HG02884 (cell line): ENCODE results near the gene SOAT2.
"Not testable (repeated sequence)": the region's sequence is repeated elsewhere in the genome, so short reads cannot be mapped to it uniquely, and the experiment has no call there.

Source experiments
- ATAC-seq: cut with Tn5 transposase; IDR thresholded peaks from one replicate; pipeline ENCODE4 v1.9.1; 2021; ENCODE audit warnings: mild to moderate bottlenecking, moderate library complexity; ENCODE audit not compliant: unreplicated experiment

SOAT2 gene

DNA sequence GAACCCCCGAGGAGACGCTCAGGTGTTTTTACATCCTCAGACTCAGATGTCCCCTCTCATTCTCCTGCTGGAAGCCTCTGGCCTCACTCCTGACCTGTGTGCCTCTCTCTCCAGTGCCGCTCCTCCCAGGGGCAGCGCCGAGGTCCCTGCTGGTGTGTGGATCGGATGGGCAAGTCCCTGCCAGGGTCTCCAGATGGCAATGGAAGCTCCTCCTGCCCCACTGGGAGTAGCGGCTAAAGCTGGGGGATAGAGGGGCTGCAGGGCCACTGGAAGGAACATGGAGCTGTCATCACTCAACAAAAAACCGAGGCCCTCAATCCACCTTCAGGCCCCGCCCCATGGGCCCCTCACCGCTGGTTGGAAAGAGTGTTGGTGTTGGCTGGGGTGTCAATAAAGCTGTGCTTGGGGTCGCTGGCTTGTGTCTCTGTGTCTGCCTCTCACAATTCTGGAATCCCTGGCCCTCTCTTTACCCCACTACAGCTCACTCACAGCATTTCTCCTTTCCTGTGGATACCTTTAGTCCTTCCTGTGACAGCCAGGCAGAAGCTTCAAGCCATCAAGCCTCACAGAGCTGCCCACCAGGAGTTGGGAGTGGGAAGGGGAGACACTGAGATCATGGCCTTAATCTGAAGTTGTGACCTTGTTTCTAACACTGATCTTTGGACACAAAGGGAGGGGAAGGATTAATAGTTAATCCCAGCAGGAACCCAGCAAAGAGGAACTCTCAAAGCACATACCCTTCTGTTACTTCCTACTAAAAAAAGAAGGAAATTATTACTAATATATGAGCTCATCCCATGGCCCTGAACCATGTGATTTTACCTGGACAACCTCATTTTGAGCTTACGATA is 1.1 kb upstream of the SOAT2 start:
- no peak for ATAC-seq

GRCh38 chr12:53103860-53104305 is 597 bp downstream of the SOAT2 start:
- ATAC-seq = no peak

- ATAC-seq = no peak
Measured at GRCh38 chr12:53105256-53105655, 2.0 kb downstream of the SOAT2 start.

GRCh38 chr12:53105712-53106439 is 2.6 kb downstream of the SOAT2 start:
- ATAC-seq = no peak

GRCh38 chr12:53107122-53107521 is 3.8 kb downstream of the SOAT2 start:
- no peak for ATAC-seq

- not testable (repeated sequence) for ATAC-seq
Measured at GRCh38 chr12:53112431-53112830, 9.1 kb downstream of the SOAT2 start.

DNA sequence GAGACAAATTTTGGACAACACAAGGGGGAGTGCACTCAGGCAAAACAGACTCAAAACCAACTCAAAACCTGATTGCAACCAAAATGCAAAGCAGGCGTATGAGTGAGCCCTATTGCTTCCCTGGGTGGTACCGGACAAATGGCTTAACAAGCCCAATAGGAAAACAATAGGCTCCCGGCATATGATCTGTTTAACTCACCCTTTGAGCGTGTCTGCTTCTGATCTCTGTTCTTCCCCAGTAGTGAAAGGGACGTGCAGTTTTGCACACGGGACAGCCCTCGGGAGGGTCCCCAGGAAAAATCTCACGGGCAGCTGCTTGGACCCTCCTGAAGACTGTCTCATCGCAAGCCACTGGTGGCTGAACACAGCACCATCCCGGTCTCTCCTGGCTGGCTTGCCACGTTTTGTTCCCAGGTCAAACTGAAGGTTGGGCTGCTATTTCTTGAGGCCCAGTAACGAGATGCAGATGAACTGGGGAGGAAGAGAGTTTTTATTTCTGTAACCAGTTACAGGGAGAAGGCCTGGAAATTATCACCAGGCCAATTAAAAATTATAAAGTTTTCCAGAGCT is 9.9 kb downstream of the SOAT2 start:
- no peak for ATAC-seq

GRCh38 chr12:53113951-53114350 is 10.7 kb downstream of the SOAT2 start:
- no peak for ATAC-seq

DNA sequence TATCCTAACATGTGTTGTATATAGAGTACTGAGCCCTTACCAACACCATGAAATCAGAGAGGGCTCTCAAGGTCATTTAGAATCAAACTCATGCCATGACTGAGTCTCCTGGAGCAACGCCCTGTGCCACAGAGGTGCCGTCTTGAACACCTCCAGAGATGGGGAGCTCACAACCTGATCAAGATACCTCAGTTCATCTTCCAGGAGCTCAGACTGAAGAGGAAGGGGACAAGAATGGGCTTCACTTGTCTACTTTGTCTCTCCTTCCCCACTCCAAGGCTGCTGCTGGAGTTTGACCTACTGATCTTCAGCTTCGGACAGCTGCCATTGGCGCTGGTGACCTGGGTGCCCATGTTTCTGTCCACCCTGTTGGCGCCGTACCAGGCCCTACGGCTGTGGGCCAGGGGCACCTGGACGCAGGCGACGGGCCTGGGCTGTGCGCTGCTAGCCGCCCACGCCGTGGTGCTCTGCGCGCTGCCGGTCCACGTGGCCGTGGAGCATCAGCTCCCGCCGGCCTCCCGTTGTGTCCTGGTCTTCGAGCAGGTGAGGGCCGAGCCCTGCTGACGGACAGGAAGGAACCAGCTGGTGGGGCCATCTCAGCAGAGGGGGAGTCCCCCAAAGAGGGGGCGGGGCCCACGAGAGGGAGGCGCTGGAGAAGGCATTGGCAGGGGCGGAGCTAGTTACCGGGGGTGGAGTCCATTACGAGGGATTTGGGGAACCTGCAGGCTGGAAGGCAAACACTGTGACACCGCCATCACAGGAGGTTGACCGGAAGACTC is 12.0 kb downstream of the SOAT2 start:
- ATAC-seq = no peak

- ATAC-seq = no peak
Measured at GRCh38 chr12:53115891-53116648, 12.8 kb downstream of the SOAT2 start.

DNA sequence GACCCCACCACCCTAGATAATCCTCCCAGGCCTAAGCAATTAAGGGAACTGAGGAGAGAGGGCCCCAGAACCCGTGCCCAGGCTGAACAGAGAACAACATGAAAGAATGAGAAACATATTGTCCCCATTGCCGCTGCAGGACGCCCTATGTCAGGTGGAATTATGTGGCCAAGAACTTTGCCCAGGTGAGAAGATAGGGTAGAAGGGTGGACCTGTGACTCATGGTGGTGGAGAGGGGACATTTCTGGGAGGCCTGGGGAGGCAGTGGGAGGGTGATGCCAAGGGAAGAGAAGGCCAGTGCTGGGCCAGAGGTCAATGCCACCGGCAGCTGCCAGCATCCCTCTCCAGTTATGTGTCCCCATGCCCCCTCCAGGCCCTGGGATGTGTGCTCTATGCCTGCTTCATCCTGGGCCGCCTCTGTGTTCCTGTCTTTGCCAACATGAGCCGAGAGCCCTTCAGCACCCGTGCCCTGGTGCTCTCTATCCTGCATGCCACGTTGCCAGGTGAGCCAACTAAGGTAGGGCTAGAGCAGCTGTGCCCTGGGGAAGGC is 15.5 kb downstream of the SOAT2 start:
- ATAC-seq = no peak

GRCh38 chr12:53120685-53121525 is 17.6 kb downstream of the SOAT2 start:
- no peak for ATAC-seq

DNA sequence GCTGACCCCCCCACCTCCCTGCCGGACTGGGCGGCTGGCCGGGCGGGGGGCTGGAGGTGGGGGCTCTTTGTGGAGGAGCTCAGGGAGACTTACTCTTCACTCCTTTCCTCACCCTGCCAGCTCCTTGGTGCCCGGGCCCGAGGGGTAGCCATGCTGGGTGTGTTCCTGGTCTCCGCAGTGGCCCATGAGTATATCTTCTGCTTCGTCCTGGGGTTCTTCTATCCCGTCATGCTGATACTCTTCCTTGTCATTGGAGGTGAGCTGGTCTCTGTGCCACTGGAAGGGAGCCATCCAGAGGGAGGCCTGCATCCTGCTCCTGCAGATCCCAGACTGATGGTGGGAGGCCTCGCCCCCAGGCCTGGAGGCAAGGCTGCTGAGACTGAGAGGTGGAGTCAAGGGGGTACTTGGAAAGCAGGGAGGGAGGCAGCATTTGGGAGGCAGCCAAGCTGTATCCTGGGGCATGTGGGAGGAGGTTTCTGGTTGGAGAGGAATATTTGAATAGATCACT is 19.7 kb downstream of the SOAT2 start:
- no peak for ATAC-seq

DNA sequence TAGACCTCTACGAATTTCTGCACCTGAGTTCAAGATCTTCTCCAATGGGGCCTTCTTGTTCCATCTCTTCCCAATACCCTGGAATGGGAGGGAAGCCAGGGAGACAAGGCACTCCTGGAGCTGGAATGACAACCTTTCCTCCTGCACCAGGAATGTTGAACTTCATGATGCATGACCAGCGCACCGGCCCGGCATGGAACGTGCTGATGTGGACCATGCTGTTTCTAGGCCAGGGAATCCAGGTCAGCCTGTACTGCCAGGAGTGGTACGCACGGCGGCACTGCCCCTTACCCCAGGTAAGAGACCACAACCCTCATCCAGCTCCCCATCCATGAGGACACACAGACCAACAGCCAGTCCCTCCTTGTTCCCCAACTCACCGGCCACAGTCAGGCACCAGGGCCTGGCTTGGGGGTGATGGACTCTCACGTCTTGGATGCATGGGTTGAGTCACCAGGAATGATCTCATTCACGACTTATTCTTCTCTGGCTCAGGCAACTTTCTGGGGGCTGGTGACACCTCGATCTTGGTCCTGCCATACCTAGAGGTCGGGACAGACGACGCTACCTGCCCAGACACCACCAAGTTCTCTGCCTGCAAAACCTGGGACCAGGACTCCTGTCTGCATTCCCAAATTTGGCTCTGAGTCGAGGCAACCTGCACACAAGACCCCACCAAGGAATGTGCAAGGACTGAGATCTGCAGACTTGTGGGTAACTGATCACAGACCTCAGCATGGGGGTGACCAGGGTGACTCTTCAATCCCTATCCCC is 20.5 kb downstream of the SOAT2 start:
- no peak for ATAC-seq

- ATAC-seq = no peak
Measured at GRCh38 chr12:53124352-53124723, 21.1 kb downstream of the SOAT2 start.

GRCh38 chr12:53127169-53127568 is 23.9 kb downstream of the SOAT2 start:
- no peak for ATAC-seq

GRCh38 chr12:53128780-53129569 is 25.7 kb downstream of the SOAT2 start:
- no peak for ATAC-seq
